NAMALWA (cell line): ENCODE data around the gene DLK1.
A peak's percentile ranks its signal among the peaks of the same experiment; 100 is the strongest.

Source experiments
- DNase-seq: peaks from one replicate; pipeline ENCODE4 v3.0.0-alpha.2; 2015; ENCODE audit warnings: low spot score

DLK1 gene

GRCh38 chr14:100762089-100762515, 35.4 kb downstream of the DLK1 start:
- DNase-seq: peak; percentile 6

- DNase-seq: no peak
Observed at GRCh38 chr14:100762901-100763300, 36.2 kb downstream of the DLK1 start.

GRCh38 chr14:100764471-100765115, 37.9 kb downstream of the DLK1 start:
- DNase-seq: no peak

GRCh38 chr14:100765296-100765695, 38.6 kb downstream of the DLK1 start:
- DNase-seq: no peak

GRCh38 chr14:100765991-100766390, 39.3 kb downstream of the DLK1 start:
- no peak for DNase-seq

- DNase-seq: no peak
Observed at GRCh38 chr14:100767003-100767787, 40.5 kb downstream of the DLK1 start.

GRCh38 chr14:100767788-100768536, 41.3 kb downstream of the DLK1 start:
- DNase-seq: no peak

- no peak for DNase-seq
Observed at GRCh38 chr14:100769035-100769939, 42.6 kb downstream of the DLK1 start.

GRCh38 chr14:100770046-100770445, 43.4 kb downstream of the DLK1 start:
- DNase-seq: no peak

GRCh38 chr14:100770605-100771120, 44.0 kb downstream of the DLK1 start:
- DNase-seq: no peak

- no peak for DNase-seq
Observed at GRCh38 chr14:100771121-100771800, 44.6 kb downstream of the DLK1 start.

- DNase-seq: no peak
Observed at GRCh38 chr14:100772607-100773165, 46.0 kb downstream of the DLK1 start.

GRCh38 chr14:100773331-100774163, 46.9 kb downstream of the DLK1 start:
- no peak for DNase-seq

- DNase-seq: no peak
Observed at GRCh38 chr14:100774164-100774537, 47.5 kb downstream of the DLK1 start.

GRCh38 chr14:100775351-100775830, 48.7 kb downstream of the DLK1 start:
- no peak for DNase-seq

- DNase-seq: no peak
Observed at GRCh38 chr14:100775831-100776591, 49.3 kb downstream of the DLK1 start.

- DNase-seq: no peak
Observed at GRCh38 chr14:100776681-100777365, 50.1 kb downstream of the DLK1 start.

- DNase-seq: no peak
Observed at GRCh38 chr14:100777366-100777817, 50.7 kb downstream of the DLK1 start.
